HG03378 (cell line): ENCODE results near the gene KDM2A.
"Not testable (repeated sequence)": the region's sequence is repeated elsewhere in the genome, so short reads cannot be mapped to it uniquely, and the experiment has no call there.

Experiments
- ATAC-seq: cut with Tn5 transposase; IDR thresholded peaks from one replicate; pipeline ENCODE4 v1.9.1; 2021; ENCODE audit warnings: mild to moderate bottlenecking, moderate library complexity; ENCODE audit not compliant: unreplicated experiment

Gene KDM2A

DNA sequence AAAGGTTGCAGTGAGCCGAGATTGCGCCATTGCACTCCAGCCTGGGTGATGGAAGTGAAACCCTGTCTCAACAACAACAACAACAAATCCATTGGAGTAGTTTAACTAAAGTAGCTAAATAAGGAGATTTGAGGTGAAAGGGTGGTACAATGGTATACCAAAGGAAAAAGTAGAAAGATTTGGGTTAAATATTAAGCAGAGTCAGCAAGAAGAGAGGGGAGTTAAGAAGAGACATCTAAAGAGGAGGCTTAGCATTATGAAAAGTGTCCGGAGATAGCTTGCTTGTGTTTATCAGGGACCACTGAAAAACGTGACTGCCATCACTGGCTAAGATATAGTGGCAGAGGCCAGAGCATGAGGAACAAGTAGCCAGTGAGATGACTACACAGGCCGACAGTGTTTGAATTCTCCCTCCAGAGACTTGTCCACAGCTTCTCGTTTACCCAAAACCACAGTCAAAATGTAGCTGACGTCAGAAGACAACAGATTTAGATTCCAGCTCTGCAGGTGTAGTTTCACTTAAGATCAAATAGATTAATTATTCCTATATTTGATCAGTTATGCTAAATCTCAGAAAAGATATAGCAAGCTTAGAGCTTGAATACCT is 114.6 kb downstream of the KDM2A start:
- no peak for ATAC-seq

DNA sequence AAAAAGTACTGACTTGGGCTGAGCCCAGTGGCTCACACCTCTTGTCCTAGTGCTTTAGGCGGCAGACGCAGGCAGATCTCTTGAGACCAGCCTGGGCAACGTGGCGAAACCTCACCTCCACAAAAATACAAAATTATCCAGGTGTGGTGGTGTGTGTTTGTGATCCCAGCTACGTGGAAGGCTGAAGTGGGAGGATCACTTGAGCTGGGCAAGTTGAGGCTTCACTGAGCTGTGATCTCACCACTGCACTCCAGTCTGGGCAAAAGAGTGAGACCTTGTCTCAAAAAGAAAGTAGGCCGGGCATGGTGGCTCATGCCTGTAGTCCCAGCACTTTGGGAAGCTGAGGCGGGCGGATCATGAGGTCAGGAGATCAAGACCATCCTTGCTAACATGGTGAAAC is 115.5 kb downstream of the KDM2A start:
- not testable (repeated sequence) for ATAC-seq

DNA sequence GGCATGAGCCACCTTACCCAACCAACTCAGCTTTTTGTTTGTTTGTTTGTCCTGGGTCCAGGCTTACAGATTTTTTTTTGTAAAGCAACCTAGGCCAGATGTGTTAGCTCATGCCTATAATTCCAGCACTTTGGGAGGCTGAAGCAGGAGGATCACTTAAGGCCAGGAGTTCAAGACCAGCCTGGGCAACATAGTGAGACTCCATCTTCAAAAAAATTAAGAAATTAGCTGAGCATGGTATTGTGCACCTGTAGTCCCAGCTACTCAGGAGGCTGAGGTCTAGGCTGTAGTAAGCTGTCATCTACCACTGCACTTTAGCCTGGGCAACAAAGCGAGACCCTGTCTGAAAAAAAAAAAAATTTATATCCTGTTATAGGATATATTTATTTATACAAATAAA is 118.5 kb downstream of the KDM2A start:
- no peak for ATAC-seq

DNA sequence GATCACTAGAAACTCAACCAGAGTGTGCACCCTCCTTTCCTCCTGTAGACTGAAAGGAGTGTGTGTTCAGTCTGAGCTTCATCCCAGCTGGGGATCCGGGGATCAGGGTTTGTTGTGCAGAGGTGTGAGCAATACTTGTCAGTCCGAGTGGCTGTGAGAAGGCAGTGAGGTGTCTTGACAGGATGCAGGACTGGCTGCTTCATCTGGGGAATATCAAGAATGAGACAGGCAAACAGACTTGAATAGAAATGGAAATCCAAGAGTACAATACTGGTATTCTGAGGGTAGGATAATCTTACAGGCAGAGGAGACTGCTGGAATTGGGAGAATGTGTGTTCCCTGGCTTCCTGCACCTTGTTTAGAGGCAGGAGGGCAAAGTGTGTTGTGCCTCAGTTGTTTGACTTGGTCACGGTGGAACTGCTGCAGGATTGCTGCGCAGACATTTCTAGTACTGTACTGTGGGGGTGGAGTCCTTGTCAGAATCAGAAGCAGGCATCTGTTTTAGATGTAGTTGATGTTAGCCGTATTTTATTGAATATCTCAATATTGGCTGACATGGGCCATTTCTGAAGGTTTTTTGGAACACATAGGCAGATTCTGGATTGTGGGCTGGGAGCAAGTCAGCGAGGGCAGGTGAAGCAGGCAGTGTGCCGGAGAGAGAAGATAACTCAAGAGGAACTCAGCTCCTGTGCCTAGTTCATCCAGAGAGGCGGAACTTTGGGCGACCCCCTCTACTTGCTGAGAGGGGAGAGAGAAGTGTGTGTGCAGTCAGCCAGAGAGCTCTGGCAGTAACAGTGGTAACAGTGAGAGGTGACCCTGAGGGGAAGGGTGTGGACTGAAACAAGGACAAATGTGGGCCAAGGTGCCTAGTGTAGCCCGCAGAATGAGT is 120.1 kb downstream of the KDM2A start:
- ATAC-seq, result no peak

DNA sequence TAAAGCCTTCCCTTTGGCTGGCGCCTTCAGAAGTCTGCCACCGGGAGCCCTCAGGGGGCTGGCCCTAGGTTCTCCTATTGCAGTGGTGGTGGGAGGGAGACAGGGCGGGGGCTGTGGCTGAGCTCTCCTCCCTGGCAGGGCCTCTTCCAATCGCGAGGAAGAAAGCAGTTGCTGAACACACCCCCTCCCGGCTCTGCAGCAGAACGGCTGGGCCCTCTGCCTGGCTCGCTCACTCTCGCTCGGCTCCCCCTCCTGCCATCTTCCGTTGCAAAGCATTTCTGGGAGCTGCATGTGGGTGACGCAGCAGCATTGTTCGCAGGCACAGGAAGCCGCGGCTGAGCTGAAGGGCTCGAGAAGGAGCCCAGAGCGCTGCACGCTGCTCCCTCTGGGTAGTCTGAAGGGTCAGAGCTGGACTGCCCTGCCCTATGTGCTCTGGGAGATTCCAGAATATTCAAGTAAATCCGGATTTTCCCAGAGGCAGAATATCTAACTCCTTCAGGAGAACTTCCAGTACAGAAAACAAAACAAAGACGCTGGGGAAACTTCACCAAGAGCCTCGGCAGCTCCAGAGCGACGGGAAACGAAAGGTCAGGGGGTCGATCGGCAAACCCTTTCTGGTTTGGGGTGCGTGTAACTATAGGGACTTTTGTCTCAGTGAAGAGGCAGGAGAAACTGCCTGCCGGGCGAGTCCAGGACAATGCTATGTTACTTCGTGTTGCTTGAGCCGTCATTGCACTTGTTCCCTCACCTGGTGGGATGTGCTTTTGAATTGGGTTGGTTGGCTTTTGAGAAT is 120.9 kb downstream of the KDM2A start:
- ATAC-seq, result peak; percentile 73

DNA sequence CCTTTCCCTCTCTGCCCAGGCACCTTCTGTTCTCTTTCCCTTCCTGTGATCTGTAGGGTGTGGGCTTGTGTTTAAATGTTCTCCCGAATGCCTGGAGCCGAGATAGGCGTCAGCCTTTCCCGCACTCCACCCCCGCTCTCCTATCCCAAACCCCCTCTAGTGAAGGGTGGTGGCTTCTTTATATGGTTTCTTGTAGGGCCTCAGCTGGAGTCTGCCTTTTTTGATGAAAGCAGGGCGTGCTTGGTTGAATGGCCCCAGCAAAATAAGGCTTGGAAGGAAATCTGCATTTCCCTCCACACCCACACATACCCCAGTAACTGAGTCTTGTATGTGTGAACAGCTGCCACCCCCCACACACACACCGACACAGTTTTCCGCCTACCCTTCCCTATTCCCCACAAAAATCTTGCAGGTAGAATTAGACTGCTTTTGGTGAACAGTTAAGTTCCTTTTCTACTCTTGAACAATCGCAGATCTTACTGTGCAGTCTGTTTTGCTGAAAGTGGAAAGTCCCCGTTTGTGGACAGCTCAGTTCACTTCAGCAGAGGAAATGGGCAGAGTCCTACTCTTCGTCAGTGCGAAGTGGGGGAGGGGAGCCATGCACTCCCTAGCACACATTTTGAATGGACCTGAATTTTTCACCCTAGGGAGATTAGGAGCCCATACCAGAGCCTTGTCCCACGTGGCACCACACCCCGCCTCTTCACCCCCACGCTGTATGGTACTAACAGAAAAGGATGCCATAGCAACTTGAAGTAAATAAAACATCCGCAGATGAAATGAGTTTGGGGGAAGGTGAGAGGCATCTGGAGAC is 121.7 kb downstream of the KDM2A start:
- ATAC-seq, result peak; percentile 31

DNA sequence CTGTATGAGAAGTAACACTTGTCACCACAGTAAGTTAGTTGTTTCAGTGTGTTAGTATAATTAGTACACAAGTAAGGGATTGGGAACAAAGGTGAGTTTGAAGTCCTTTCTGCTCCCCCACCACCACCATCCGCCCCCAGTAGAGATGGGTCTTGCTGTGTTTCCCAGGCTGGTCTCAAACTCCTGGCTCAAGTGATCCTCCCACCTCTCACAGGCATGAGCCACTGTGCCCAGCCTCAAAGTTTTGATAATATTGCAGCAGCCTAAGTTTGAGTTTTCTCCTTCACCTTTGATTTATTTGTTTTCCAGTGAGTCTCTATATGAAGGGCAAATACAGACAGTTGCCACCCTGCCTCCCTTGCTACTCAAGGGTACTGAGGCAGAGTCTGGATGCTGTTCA is 123.5 kb downstream of the KDM2A start:
- no peak for ATAC-seq

DNA sequence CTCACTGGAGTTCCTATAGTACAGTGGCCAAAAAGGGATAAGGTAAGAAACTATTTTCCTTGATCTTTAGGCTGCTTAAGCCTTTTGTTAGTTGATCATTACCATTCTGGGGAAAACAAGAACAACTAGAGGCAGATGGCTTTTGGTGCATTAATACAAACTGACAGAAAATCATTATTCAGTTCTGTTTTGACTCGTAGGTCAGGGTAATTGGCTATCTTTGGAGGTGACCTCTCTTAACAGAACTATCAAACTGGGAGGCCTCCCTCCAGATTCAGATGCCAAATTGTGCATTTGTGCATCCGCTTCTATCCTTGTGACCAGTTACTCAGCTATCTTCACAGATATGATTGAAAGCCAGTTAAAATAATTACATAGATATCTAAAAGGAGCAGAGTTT is 124.0 kb downstream of the KDM2A start:
- ATAC-seq, result no peak

DNA sequence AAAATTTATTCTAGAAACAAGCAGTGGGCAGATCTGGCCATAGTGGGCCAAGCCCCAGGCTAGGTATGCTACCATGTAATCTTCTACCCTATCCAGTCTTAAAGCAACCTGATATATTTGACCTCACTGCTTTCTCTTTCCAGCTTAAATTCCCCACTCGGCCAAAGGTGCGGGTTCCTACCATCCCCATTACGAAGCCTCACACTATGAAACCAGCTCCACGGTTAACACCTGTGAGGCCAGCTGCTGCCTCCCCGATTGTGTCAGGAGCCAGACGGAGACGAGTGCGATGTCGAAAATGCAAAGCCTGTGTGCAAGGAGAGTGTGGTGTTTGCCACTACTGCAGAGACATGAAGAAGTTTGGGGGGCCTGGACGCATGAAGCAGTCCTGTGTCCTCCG is 126.0 kb downstream of the KDM2A start:
- ATAC-seq, result no peak

DNA sequence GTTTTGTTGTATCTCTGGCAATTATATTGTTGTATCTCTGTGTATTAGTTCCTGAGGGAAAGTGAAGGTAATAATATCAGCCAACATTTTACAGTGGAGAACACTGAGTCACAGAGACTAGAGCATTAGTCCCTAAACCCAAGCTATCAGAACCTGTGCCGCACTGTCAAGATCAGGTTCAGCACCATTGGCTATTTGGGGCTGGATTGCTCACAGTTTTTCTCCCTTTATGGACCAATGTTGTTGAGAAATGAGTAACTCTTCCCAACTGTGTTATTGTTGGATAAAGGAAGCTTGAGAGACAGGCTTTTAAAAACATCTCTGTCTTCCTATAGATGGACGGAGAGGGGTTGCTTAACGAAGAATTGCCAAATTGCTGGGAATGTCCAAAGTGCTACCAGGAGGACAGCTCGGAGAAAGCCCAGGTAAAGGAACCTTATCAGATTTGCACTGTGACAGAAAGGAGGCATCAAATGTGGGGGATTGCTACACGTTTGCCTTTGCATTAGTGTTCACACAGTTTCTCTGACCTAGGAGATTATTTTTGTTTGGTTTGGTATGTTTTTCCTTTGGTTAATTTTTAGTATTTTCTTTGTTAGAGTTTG is 129.0 kb downstream of the KDM2A start:
- ATAC-seq, result no peak

DNA sequence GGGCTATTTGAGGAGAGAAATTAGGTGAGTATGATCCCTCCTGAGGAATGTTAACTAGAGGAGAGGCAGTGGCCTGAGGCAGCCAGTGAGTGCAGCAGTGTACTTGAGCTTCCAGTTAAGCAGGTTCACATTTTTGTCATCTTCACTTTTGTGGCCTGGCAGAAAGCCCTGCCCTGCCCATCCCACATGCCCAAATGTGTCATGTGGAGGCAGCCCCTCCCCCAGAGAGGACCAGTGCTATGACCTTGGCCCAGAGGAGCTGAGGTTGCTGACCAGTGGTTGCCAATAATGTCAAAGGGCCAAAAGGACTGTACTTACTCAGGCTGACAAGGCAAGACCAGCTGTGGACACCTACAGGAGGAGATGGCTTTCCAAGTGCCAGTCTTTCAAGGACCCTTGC is 129.6 kb downstream of the KDM2A start:
- ATAC-seq, result no peak

DNA sequence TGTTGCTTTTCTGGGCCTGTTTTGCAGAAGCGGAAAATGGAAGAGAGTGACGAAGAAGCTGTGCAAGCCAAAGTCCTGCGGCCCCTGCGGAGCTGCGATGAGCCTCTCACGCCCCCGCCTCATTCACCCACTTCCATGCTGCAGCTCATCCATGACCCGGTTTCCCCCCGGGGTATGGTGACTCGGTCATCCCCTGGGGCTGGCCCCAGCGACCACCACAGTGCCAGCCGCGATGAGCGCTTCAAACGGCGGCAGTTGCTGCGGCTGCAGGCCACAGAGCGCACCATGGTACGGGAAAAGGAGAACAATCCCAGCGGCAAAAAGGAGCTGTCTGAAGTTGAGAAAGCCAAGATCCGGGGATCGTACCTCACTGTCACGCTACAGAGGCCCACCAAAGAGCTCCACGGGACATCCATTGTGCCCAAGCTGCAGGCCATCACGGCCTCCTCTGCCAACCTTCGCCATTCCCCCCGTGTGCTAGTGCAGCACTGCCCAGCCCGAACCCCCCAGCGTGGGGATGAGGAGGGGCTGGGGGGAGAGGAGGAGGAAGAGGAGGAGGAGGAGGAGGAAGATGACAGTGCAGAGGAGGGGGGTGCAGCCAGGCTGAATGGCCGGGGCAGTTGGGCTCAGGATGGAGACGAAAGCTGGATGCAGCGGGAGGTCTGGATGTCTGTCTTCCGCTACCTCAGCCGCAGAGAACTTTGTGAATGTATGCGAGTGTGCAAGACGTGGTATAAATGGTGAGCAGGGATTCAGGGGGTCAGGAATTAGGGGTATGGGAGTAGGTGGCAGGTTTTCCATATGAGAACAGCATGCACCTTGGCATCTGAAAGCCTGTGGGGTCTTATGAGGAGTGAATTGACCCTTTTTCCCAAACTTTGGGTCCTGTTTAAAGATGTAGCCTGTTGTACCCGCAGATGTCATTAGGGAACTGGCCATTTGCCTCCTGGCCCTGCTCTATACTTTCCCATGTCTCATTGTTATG is 131.3 kb downstream of the KDM2A start:
- ATAC-seq, result no peak

DNA sequence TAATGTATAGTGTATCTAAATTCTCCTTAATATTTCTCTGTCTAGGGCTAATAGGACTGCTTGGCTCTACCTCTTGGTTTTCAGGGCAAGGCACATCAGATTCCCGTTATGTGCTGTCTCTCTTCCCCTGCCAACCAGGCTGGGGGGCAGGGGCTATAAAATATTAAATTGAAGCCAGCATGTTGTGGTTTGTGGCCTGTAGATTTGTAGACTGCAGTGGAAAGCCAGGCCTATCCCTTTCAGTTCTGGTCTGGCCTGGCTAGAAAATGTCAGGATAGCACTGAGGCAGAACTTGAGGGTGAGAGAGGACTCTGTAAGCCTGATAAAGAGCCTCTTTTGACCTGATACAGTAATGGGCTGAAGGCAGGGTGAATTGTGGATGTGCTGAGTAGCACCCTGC is 132.8 kb downstream of the KDM2A start:
- no peak for ATAC-seq

DNA sequence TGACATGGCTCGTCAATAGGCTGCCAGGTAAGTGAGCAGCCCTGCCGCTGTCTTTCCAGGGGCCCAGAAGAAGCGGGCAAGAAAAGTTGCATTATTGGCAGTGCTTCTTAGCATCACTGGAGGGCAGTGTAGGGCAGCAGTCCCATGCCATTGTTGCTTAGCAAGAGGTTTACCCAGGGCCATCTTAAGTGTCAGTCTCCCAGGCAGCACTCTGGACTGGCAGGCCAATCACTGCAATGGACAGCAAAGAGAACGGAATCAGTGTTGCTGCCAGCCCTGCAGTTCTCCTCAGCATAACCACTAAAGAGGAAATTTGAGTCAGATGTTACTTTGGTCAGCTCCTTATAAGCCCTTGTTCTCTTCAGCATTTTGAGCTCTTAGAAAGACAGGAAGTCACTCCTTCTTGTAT is 133.8 kb downstream of the KDM2A start:
- no peak for ATAC-seq

DNA sequence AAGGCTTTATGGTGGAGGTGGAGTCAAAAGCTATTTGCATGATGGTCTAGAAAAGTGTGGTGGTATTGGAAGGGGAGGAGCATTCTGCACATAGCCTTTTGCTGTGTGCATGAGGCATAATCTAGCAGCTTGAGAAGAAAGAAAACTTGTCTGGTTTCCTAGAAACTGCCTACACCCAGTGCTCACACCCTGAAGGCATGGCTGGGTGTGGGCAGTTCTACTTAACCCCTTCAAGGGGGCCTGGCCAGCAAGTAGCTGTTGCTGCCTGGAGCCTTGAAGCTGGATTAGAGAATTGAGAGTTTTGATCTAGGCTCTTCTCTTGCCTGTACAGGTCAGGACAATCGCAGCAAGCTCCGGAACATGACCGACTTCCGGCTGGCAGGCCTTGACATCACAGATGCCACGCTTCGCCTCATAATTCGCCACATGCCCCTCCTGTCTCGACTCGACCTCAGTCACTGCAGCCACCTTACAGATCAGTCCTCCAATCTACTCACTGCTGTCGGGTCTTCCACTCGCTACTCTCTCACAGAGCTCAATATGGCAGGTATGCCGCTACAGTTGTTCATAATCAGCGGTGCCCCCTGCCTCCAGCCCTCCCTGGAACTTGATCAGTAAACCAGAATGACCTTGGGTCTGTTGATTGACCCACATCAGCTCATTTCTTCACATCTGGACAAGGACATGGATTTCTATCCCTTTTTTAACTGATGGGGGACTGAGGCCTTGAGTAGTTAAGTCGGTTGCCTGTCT is 135.0 kb downstream of the KDM2A start:
- ATAC-seq, result no peak

DNA sequence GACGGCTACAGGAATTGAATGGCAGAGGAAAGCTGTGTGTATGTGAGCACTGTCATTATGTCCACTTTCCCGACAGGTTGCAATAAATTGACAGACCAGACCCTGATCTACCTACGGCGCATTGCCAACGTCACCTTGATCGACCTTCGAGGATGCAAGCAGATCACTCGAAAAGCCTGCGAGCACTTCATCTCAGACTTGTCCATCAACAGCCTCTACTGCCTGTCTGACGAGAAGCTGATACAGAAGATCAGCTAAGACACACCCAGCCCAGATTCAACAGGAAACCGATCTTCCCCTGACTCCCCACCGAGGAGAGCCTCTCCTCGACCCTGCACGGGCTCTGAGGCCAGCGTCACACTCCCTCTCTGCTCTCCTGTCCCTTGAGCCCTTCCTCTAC is 135.7 kb downstream of the KDM2A start:
- no peak for ATAC-seq

DNA sequence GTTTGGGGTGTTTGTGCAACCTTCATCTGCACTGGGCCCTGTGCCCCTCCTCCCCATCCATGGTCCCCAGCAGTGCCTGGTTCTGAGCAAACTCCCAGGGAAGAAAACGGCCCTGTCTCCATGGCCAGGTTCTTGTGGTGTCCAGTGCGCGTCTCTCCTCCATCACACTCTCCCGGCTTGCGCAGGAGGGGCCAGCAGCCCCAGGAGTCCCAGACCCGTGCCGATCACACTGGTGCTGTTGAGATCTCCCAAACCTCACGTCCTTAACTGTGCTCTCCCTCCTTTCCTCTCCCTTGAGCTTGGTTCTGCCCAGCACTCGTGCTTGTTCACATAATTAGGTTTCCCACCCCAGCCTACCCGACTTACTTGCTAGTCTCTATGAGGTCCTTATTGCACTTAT is 136.3 kb downstream of the KDM2A start:
- ATAC-seq, result no peak

DNA sequence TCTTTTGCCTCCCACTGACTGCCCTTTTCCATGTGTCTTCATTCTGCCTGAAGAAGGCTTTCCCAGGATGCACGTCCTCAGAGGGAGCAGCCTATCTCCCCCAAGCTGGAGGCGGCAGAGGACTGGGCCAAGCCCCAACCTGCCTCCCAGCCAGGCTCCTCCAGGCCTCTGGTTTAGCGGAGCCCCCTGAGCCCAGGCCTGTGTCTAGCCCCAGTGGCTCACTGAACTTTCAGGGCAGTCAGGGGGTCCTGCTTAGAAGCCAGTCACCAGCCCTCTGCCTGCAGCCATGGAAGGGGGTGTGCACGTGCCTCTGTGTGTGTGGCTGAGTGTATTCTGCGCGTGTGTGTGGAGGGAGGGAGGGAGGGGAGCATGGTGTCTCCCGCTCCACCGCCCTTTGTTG is 136.8 kb downstream of the KDM2A start:
- no peak for ATAC-seq
